T-helper 17 cell (primary cell): ENCODE results near the gene TRABD2B. TPM values are rescaled to one million over a fixed set of nuclear protein-coding genes. Genes with fewer than 3 reads are reported as not detected.

Experiments
- ATAC-seq: fragments of 150-1000 bp; cut with Tn5 transposase; 2 replicates; pipeline ENCODE4 v1.10.0; 2021; ENCODE audit warnings: mild to moderate bottlenecking, moderate library complexity
- DNase-seq, 3 donors: peaks; one replicate each; pipeline versions ENCODE4 v3.0.0 to v3.0.0-alpha.2; 2020 to 2021
- H3K9me3 ChIP-seq: one replicate; pipeline ENCODE4 v1.7.0; 2013; ENCODE audit warnings: low read length, mild to moderate bottlenecking; ENCODE audit not compliant: control insufficient read depth, poor library complexity, severe bottlenecking
- H3K27ac Mint-ChIP-seq: one replicate; pipeline ENCODE4 v1.8.0; 2022; ENCODE audit warnings: mild to moderate bottlenecking, moderate library complexity, mixed read lengths
- H3K27me3 Mint-ChIP-seq: one replicate; pipeline ENCODE4 v1.8.0; 2022; ENCODE audit warnings: mixed read lengths
- H3K36me3 Mint-ChIP-seq: one replicate; pipeline ENCODE4 v1.8.0; 2022; ENCODE audit warnings: low read depth, mixed read lengths
- H3K4me1 Mint-ChIP-seq: one replicate; pipeline ENCODE4 v1.8.0; 2022; ENCODE audit warnings: mild to moderate bottlenecking, mixed read lengths
- H3K4me3 Mint-ChIP-seq: one replicate; pipeline ENCODE4 v1.8.0; 2022; ENCODE audit warnings: mild to moderate bottlenecking, moderate library complexity, mixed read lengths
- total RNA-seq, 4 donors: library from RNA in 2 of 4; stranded (reverse) in 2 of 4; gene quantifications; one replicate each; pipeline ENCODE4 v1.2.3 and lab custom pipeline; 2022 to 2026

TRABD2B gene
- not detected for total RNA-seq
- 0 to 0.12 reads per million in 2 donors for total RNA-seq (lab: John Stamatoyannopoulos, UW)

DNA sequence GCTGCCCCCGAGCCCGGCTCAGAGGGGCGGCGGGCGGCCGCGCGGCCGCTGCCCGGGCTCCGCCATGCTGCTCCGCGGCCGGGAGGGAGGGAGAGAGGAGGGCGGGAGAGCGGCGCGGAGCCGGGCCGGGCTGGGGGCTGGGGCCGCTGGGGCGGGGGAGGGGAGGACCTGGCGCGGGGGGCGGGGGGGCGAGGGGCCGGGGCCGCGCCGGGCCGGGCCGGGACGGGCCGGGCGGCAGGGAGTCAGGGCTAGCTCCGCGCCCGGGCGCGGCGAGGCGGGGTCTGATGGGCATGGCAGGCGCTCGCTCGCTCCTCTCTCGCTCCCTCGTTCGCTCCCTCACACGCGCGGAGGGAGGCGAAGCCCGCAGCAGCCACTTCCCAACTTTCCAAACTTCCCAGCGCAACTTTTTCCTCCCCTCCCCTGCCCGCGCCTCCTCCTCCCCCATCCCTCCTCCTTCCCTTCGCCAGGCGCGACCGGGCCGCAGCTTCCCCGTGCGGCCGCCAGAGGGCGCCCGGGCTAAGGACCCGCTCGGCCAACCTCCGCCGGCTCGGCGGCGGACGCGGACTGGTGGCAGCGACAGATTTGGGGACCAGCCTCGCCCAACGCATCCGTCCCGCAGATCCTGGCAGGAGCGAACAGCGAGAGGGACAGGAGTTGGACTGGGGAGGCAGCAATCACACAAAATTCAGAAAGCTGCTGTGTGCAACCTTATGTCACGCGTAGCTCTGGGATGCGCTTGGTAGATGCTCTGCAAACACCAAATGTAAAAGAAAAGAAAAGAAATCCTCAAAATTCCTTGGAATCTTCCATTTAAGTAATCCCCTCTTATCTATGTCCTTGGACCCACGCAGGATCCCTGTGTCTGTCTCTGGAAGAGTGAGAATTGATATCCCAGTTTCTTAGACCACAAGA, at the start of gene TRABD2B:
TSS of gene TRABD2B (minus strand) at position 97 of the 912 bp plus-strand sequence.
- H3K4me1 Mint-ChIP-seq, result peaks cover 8% of the 10 kb centered on the region
- peak; percentile 29 to 54 (median 48) for DNase-seq
- H3K27me3 Mint-ChIP-seq, result peaks cover 68% of the 10 kb centered on the region
- H3K36me3 Mint-ChIP-seq, result peaks cover 6% of the 10 kb centered on the region
- H3K9me3 ChIP-seq, result no peaks in the 10 kb centered on the region
- ATAC-seq, result peak; percentile 75
- no peak within 1 kb of the TSS for H3K27ac Mint-ChIP-seq
- peak within 1 kb of the TSS; percentile 82 for H3K4me3 Mint-ChIP-seq

DNA sequence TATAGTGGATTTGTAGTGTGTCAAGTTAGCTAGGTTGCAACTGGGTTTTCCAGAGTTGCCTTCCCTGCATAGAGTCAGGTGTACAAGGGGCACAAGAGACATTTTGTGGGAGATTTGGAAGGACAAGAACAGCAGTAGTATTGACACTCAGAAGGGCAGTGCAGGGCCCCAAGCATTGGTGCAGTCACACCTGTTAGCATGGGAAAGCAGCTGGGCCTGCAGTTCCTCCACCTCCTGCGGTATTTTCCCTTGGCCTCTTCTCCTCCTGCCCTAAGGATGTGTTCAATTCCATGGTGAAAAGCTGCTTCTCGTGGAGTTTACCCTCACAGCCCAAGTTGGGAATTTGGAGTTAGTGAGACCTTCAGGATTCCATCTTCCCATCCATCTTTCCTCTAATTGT, 47.1 kb upstream of the TRABD2B start:
- Mint-ChIP-seq H3K36me3 (peaks cover 2% of the 10 kb centered on the region), H3K4me3 (no peak overlapping the region), H3K27me3 (peaks cover 34% of the 10 kb centered on the region), H3K4me1 (peaks cover 5% of the 10 kb centered on the region), H3K27ac (no peak overlapping the region)
- no peaks in the 10 kb centered on the region for H3K9me3 ChIP-seq
- DNase-seq, result no peak
- ATAC-seq, result no peak

DNA sequence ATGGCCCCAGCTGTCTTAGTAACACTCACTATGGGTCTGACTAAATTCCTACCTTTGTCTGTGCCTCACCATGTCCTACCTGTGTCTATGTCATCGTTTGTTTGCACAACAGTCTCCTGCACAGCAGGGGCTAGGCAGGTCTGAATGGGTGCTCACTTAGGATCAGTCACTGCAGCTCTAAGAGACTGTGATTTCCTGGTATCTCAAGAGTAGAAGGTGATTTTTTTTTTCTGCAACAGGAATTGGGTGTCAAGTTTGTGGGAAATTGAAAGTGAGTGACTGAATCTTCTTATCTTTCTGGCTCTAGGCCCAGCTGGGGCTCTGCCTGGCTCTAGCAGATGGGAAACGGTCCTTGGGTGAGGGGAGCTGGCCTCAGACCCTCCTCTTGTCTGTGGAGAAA, 46.4 kb upstream of the TRABD2B start:
- DNase-seq, result no peak
- Mint-ChIP-seq H3K4me3 (no peak overlapping the region), H3K27ac (no peak overlapping the region), H3K36me3 (peaks cover 2% of the 10 kb centered on the region), H3K4me1 (peaks cover 5% of the 10 kb centered on the region), H3K27me3 (peaks cover 31% of the 10 kb centered on the region)
- no peaks in the 10 kb centered on the region for H3K9me3 ChIP-seq
- no peak for ATAC-seq

DNA sequence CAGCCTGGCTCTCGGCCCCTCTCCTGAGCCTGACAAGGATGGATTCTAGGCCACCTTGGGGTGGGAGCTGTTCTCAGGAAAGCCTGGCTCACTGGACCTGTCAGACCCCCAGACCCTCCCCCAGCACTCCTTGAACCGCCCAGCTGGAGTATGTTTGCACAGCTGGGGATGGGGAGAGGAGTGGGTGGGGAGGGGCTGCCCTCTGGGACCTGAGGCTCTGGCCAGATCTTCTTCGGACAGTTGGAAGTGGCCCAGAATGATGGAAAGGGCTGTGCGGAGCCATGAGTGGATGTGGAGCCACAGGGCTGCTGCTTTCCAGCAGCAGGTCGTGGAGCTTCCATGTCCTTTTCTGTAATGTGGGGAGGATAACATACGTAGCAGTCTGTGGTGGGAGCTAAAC, 43.0 kb upstream of the TRABD2B start:
- no peak overlapping the region for H3K27ac Mint-ChIP-seq
- DNase-seq (no peak), ATAC-seq (no peak)
- no peaks in the 10 kb centered on the region for H3K9me3 ChIP-seq
- peaks cover 30% of the 10 kb centered on the region for H3K27me3 Mint-ChIP-seq
- no peaks in the 10 kb centered on the region for H3K36me3 Mint-ChIP-seq
- peaks cover 3% of the 10 kb centered on the region for H3K4me1 Mint-ChIP-seq
- H3K4me3 Mint-ChIP-seq, result no peak overlapping the region

DNA sequence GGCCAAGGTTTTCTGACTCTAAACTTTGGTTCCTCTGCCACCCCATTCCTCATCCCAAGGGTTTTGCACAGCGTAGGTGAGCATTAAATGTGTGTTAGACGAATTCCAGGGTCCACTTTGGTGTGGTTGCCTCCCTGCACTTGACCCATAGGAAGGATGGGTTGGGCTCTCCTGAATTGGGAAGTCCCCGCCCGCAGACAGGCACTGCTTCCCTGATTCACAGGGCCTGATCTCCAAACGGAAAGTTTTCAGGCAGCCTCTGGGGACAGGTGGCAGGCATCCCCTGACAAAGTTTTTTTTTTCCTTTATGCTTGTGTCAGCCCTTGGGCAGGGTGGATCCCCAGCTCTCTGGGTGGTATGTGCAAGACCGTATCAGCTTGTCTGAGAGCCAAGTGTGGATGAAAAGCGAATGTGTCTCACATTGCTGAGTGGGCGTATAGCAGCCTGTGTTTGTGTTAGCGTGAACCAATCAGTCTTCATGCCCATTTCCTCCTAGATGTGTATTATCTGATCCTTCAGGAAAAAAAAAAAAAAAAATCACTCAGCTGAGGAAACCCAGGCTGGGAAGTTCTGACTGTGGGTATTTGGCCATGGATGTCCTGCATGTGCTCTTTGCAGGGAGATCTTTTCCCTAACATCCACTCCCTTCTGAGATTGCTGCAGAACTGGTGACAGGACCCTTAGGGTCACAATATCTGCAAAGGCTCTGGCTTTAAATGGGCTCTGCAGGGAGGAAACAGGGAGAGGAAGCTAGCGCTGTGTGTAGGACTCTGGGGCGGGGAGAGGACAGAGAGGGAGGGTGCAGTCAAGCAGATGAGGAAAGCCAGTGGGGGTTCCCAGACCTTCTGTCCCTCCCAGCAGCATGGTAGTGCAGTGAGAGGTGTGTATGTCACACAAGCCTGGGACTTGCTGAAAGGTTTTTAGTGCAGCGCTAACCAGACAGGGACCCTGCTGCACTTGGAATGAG, 42.2 kb upstream of the TRABD2B start:
- Mint-ChIP-seq H3K27ac (no peak overlapping the region), H3K4me3 (no peak overlapping the region), H3K27me3 (peaks cover 30% of the 10 kb centered on the region), H3K4me1 (peaks cover 3% of the 10 kb centered on the region), H3K36me3 (no peaks in the 10 kb centered on the region)
- DNase-seq (no peak), ATAC-seq (no peak)
- H3K9me3 ChIP-seq, result no peaks in the 10 kb centered on the region

DNA sequence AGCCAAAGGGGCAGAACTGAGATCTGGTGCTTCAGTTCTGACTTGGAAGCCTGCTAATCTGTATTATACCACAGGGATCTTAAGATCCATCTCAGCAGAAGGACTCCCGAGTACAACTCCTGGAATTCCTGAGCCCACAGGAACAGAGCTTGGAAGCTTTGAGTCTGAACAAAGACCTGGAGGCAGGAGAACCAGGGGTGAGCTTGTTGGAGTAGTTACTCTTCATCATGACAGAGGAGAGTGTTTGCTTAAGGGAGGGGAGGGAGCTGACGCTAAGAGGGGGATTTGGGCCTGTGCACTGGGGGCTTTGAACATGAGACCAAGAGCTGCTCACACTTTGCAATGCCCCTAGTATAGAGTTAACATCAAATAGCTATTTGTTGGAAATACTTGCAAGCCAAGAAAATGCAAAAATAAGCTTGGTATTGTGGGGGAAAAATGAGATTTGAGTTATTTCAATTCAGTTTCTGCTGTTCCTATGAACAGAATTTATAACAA, 41.1 kb upstream of the TRABD2B start:
- no peak overlapping the region for H3K27ac Mint-ChIP-seq
- DNase-seq (no peak), ATAC-seq (no peak)
- H3K27me3 Mint-ChIP-seq, result peaks cover 30% of the 10 kb centered on the region
- no peaks in the 10 kb centered on the region for H3K36me3 Mint-ChIP-seq
- H3K4me1 Mint-ChIP-seq, result no peaks in the 10 kb centered on the region
- H3K4me3 Mint-ChIP-seq, result no peak overlapping the region
- no peaks in the 10 kb centered on the region for H3K9me3 ChIP-seq

DNA sequence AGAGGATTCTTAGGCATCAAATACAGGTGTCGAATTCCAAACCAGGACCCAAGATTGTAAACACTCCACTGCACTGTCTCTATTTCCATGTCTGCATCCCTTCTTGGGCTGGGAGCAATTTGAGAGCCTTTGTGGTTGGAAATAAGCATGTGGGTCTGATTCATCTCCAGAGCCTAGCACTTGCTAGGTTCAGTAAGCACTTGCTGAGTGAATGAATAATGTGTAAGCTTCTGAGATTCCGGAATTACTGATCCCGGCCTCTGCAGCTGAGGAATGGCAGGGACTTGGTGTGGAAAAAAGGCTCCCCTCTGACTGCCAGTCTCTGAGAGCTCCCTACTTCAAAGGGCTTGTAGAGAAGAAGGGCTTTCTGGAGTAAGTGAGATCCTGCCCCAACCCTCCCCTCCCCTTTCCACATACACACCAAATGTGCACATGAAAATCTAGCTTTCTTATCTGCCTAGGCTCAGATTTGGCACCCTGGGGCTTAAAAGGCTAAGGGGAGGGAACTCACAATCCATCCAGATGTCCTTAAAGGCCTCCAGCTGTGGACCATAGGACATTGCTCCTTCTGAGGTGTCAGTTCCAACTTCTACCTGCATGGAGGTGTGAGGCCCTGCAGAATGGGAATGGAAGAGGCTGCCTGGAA, 39.6 kb upstream of the TRABD2B start:
- no peaks in the 10 kb centered on the region for H3K36me3 Mint-ChIP-seq
- no peaks in the 10 kb centered on the region for H3K9me3 ChIP-seq
- no peak for ATAC-seq
- peaks cover 28% of the 10 kb centered on the region for H3K27me3 Mint-ChIP-seq
- DNase-seq, result no peak
- H3K27ac Mint-ChIP-seq, result no peak overlapping the region
- no peak overlapping the region for H3K4me3 Mint-ChIP-seq
- no peaks in the 10 kb centered on the region for H3K4me1 Mint-ChIP-seq

DNA sequence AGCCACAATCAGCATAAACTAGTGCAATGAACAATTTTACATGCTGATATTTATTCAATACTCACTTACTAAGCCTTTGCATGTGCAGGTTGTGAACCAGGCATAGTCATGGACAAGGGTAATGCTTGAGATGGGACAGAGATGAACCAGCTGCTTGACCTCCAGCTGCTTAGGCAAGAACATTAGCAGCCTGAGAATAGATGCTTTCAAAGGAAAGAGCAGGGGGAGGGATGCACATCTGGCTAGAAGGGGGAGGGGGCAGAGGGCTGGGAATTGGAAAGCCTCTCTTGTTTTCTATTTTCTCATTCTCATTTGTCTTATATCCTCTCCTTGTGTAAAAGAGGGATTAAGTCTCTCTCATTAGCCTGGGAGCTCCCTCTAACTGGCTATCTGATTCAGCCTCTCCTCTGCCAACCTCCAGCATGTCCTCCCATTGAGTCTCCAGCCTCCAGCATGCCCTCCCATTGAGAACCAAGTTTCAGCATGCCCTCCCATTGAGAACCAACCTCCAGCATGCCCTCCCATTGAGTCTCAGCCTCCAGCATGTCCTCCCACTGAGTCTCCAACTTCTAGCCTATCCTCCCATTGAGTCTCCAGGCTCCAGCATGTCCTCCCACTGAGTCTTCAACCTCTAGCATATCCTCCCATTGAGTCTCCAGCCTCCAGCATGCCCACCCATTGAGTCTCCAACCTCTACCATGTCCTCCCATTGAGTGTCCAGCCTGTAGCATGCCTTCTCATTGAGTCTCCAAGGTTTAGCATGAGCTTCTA, 38.4 kb upstream of the TRABD2B start:
- no peak overlapping the region for H3K27ac Mint-ChIP-seq
- DNase-seq, result no peak
- H3K27me3 Mint-ChIP-seq, result peaks cover 23% of the 10 kb centered on the region
- H3K4me3 Mint-ChIP-seq, result no peak overlapping the region
- no peaks in the 10 kb centered on the region for H3K9me3 ChIP-seq
- no peak for ATAC-seq
- H3K36me3 Mint-ChIP-seq, result no peaks in the 10 kb centered on the region
- no peaks in the 10 kb centered on the region for H3K4me1 Mint-ChIP-seq

DNA sequence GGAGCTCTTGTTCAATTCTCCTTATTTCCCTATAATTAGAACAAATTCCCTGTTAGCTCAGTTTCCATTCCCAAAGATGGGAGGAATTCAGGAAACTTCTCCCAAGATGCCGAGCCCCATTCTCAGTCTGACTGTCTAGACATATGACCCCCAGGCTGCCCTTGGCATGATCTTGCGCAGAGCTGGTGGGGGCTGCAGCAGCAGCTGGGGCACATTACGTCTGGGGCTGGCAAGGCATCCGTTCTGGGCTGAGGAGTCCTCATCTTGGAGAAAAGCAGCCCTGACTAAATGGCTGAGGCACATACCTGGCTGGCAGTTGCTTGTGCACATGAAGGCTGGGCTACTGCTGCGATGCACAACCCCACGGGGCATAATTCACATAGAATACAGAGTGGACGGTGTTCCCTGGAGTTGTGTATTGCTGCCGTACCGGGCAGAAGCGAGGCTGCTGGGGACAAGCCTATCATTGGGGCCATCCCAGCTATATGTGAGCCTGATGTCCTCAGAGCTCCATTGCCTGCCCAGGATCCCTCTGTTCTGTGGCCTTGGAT, 36.4 kb upstream of the TRABD2B start:
- H3K4me3 Mint-ChIP-seq, result no peak overlapping the region
- ATAC-seq, result no peak

DNA sequence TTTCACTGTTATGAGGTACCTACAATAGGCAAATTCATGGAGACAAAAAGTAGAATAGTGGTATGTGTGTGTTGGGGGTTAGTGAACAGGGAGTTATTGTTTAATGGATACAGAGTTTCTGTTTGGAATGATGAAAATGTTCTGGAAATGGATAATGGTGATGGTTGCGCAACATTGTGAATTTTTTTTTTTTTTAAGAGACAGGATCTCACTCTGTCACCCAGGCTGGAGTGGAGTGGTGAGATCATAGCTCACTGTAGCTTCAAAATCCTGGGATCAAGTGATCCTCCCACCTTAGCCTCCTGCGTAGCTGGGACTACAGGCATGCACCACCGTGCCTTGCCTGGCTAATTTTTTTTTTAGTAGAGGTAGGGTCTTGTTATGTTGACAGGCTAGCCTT, 34.5 kb upstream of the TRABD2B start:
- ATAC-seq, result no peak

More for the DNA sequence above, 36.4 kb upstream of the TRABD2B start:
- H3K36me3 Mint-ChIP-seq, result no peaks in the 10 kb centered on the region
- DNase-seq, result no peak
- H3K27ac Mint-ChIP-seq, result no peak overlapping the region
- H3K9me3 ChIP-seq, result no peaks in the 10 kb centered on the region
- peaks cover 12% of the 10 kb centered on the region for H3K27me3 Mint-ChIP-seq
- no peaks in the 10 kb centered on the region for H3K4me1 Mint-ChIP-seq

DNA sequence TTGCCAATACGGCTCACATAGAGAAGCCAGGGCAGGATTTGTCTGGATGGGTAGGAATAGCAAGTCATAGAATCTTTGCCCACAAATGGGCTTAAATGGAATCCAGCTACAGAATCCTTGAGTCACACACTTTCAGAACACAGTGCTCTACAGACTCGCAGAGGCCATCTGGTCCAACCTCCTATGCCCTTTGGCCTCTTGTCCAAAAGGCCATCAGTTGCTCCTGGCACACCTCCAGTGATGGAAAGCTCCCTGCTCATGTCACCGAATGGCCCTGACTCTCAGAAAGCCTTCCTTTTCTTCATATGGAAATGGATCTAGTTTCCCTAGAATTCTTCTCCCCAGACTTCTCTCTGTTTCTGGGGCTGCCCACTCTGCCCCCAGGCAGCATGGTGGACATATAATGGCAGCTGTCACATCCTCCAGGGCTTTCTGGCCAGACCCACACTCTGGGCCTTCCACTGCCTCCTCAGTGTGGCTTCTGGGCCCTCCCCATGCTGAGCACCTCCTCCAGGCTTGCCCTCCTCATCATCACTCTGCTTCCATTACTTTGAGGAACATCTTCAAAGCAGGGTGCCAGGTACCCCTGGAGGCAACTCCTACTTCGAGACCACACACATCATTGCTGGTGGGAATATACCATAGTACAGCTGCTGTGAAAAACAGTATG, 33.6 kb upstream of the TRABD2B start:
- Mint-ChIP-seq H3K36me3 (no peaks in the 10 kb centered on the region), H3K4me1 (peaks cover 2% of the 10 kb centered on the region), H3K27me3 (peaks cover 9% of the 10 kb centered on the region), H3K4me3 (no peak overlapping the region), H3K27ac (no peak overlapping the region)
- DNase-seq (no peak), ATAC-seq (no peak)
- no peaks in the 10 kb centered on the region for H3K9me3 ChIP-seq

More for the DNA sequence above, 34.5 kb upstream of the TRABD2B start:
- peaks cover 2% of the 10 kb centered on the region for H3K4me1 Mint-ChIP-seq
- DNase-seq, result no peak
- peaks cover 16% of the 10 kb centered on the region for H3K27me3 Mint-ChIP-seq
- no peak overlapping the region for H3K27ac Mint-ChIP-seq
- no peaks in the 10 kb centered on the region for H3K9me3 ChIP-seq
- no peak overlapping the region for H3K4me3 Mint-ChIP-seq
- no peaks in the 10 kb centered on the region for H3K36me3 Mint-ChIP-seq
